Measurements from ENCODE around the gene MYB. TPM values are rescaled to one million over a fixed set of nuclear protein-coding genes. Genes with fewer than 3 reads are reported as not detected.

MYB gene
- total and polyA plus RNA-seq, 2 of the 13 experiments (the other 11 are each of a cell fraction or from before 2014, with no cell fraction given): 0.04 to 0.20 TPM

DNA sequence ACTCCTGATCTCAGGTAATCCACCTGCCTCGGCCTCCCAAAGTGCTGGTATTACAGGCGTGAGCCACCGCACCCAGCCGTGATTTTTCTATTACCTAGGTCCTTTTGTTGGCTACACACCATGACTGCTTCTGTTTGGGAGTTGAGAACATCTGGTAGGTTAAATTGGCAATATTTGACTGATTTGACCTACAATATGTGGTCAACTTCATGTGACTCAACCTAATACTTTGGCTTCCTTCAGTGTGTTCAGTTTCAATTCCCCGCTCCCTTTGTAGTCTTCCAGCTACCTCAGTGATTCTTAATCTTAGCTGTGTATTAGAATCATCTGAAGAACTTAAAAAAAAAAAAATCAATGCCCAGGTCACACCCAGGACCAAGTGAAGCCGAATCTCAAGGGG lies 47.4 kb downstream of the MYB start:
- Histone ChIP-seq H3K4me1 (ENCODE audit: insufficient read depth, low read length) (no peaks in the 10 kb centered on the region), H3K27me3 (ENCODE audit: control insufficient read depth in 1 of 2, insufficient read depth in 2 of 2, low read length in 2 of 2) (peaks cover 0 to 9% of the 10 kb centered on the region in 2 experiments; a peak in 1 of 5 replicates), H4K20me1 (ENCODE audit: insufficient read depth, low read length) (no peaks in the 10 kb centered on the region), H3K4me2 (ENCODE audit: low read depth, low read length) (no peak overlapping the region), H3K4me3 (replicated peaks in 1 of 3; ENCODE audit: insufficient read depth in 1 of 3, low read depth in 2 of 3, low read length in 3 of 3) (no peak overlapping the region), H3K79me2 (ENCODE audit: insufficient read depth, low read length) (no peaks in the 10 kb centered on the region), H2AFZ (ENCODE audit: low read length) (no peak overlapping the region), H3K9ac (ENCODE audit: insufficient read depth, low read depth, low read length) (no peak overlapping the region), H3K36me3 (replicated peaks in 1 of 2; ENCODE audit: control insufficient read depth in 1 of 2, insufficient read depth in 2 of 2, low read length in 2 of 2) (no peaks in the 10 kb centered on the region), H3K9me3 (ENCODE audit: low read length) (no peaks in the 10 kb centered on the region), H3K27ac (ENCODE audit: extremely low read length, insufficient read depth, low read length) (no peak overlapping the region)
- BruUV-seq (replicated peaks): no TSS peak
- intact Hi-C loops (cut with micrococcal nuclease; ENCODE audit: unreplicated experiment): no loop called here
- FAIRE-seq (no peak), DNase-seq (ENCODE audit: low spot score) (no peak), ATAC-seq (no peak)
- TF ChIP-seq ZNF460 (CRISPR knock-in tag; IDR thresholded peaks at IDR 0.05; ENCODE audit: borderline replicate concordance) (no peak), SP2 (CRISPR knock-in tag; IDR thresholded peaks at IDR 0.05) (no peak), ARNTL (CRISPR knock-in tag; IDR thresholded peaks at IDR 0.05) (no peak), ZNF468 (CRISPR knock-in tag; IDR thresholded peaks at IDR 0.05) (no peak), ZSCAN22 (CRISPR knock-in tag; IDR thresholded peaks at IDR 0.05) (no peak), SMAD3 (CRISPR knock-in tag; IDR thresholded peaks at IDR 0.05) (no peak)
- TF ChIP-seq, protein P1, sequence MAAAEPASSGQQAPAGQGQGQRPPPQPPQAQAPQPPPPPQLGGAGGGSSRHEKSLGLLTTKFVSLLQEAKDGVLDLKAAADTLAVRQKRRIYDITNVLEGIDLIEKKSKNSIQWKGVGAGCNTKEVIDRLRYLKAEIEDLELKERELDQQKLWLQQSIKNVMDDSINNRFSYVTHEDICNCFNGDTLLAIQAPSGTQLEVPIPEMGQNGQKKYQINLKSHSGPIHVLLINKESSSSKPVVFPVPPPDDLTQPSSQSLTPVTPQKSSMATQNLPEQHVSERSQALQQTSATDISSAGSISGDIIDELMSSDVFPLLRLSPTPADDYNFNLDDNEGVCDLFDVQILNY (CRISPR knock-in tag; conservative IDR thresholded peaks at IDR 0.05): no peak
- WGBS (ENCODE audit: low lambda C conversion rate): 60% methylated on average over 6 of the region's 6 CpGs
- CTCF ChIA-PET (ENCODE audit: low intra/inter-chr PET ratio, low total read pairs): no interaction called here
- POLR2A ChIA-PET: no interaction called here
- in situ Hi-C loops (cut with HindIII; ENCODE audit: extremely low pct_ligation_motif_present, low pct_unique_long_range_greater_than_20kb): no loop called here

DNA sequence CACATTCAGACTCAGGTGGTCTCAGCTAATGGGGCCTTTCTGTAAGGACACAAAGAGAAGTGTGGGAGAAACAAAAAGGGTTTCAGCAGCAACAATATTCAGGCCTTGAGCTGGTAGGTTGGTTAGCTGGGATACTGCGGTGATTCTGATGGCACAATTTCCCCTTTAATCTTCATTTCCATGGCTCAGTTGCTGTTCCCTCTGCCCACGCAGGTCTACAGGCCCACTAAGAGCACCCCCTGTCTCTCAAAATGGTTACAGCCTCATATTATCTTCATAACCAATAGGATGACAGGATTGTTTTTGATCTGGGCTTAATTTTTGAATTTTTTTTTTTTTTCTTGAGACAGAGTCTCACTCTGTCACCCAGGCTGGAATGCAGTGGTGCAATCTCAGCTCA lies 48.9 kb downstream of the MYB start:
- CTCF ChIA-PET (ENCODE audit: low intra/inter-chr PET ratio, low total read pairs): no interaction called here
- no peak overlapping the region for H2AFZ ChIP-seq (ENCODE audit: low read length)
- TF ChIP-seq NFE2 (CRISPR knock-in tag; IDR thresholded peaks at IDR 0.05): no peak
- no peak for TF ChIP-seq POLR2AphosphoS5 (IDR thresholded peaks at IDR 0.05; ENCODE audit: low read depth, low read length)
- TF ChIP-seq ZNF792 (CRISPR knock-in tag; IDR thresholded peaks at IDR 0.05): no peak
- TF ChIP-seq ZNF546 (CRISPR knock-in tag; conservative IDR thresholded peaks at IDR 0.05): no peak
- TF ChIP-seq KLF12 (CRISPR knock-in tag; IDR thresholded peaks at IDR 0.05; ENCODE audit: borderline replicate concordance): no peak
- TF ChIP-seq, protein P2, sequence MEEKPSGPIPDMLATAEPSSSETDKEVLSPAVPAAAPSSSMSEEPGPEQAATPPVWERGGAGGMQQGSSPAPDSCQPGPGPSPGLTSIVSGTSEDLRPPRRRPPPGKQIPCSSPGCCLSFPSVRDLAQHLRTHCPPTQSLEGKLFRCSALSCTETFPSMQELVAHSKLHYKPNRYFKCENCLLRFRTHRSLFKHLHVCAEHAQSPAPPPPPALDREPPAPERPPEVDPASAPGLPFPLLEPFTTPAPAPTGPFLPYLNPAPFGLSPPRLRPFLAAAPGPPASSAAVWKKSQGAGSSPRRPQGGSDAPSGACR (CRISPR knock-in tag; IDR thresholded peaks at IDR 0.05): no peak
- no peak for TF ChIP-seq TBX3 (IDR thresholded peaks at IDR 0.05; ENCODE audit: borderline replicate concordance)
- TF ChIP-seq ZFY (CRISPR knock-in tag; IDR thresholded peaks at IDR 0.05): no peak
- TF ChIP-seq ATAD3A (CRISPR knock-in tag; IDR thresholded peaks at IDR 0.05): no peak
- no peak for TF ChIP-seq ZNF256 (CRISPR knock-in tag; conservative IDR thresholded peaks at IDR 0.05)
- TF ChIP-seq ELF4 (CRISPR knock-in tag; IDR thresholded peaks at IDR 0.05; ENCODE audit: borderline replicate concordance): no peak
- no peak for TF ChIP-seq SOX13 (IDR thresholded peaks at IDR 0.05)
- TF ChIP-seq SOX13 (CRISPR knock-in tag; conservative IDR thresholded peaks at IDR 0.05 in 1 of 2, IDR thresholded peaks at IDR 0.05 in 1 of 2): no peak
- no peak for TF ChIP-seq GATA4 (IDR thresholded peaks at IDR 0.05; ENCODE audit: borderline replicate concordance, low read depth)
- no peak for TF ChIP-seq NR2F1 (CRISPR knock-in tag; IDR thresholded peaks at IDR 0.05)

More for the DNA sequence above, 48.9 kb downstream of the MYB start:
- Histone ChIP-seq H3K27ac (ENCODE audit: extremely low read length, insufficient read depth, low read length) (no peak overlapping the region), H3K9ac (ENCODE audit: insufficient read depth, low read depth, low read length) (no peak overlapping the region), H3K27me3 (ENCODE audit: control insufficient read depth in 1 of 2, insufficient read depth in 2 of 2, low read length in 2 of 2) (peaks cover 0 to 7% of the 10 kb centered on the region in 2 experiments; a peak in 1 of 5 replicates), H4K20me1 (ENCODE audit: insufficient read depth, low read length) (no peaks in the 10 kb centered on the region), H3K9me3 (ENCODE audit: low read length) (no peaks in the 10 kb centered on the region), H3K4me1 (ENCODE audit: insufficient read depth, low read length) (no peaks in the 10 kb centered on the region), H3K4me2 (ENCODE audit: low read depth, low read length) (no peak overlapping the region), H3K4me3 (replicated peaks in 1 of 3; ENCODE audit: insufficient read depth in 1 of 3, low read depth in 2 of 3, low read length in 3 of 3) (no peak overlapping the region), H3K79me2 (ENCODE audit: insufficient read depth, low read length) (no peaks in the 10 kb centered on the region), H3K36me3 (replicated peaks in 1 of 2; ENCODE audit: control insufficient read depth in 1 of 2, insufficient read depth in 2 of 2, low read length in 2 of 2) (no peaks in the 10 kb centered on the region)
- DNase-seq (ENCODE audit: low spot score) (no peak), FAIRE-seq (no peak), ATAC-seq (no peak)
- BruUV-seq (replicated peaks): no TSS peak
- intact Hi-C loops (cut with micrococcal nuclease; ENCODE audit: unreplicated experiment): no loop called here
- in situ Hi-C loops (cut with HindIII; ENCODE audit: extremely low pct_ligation_motif_present, low pct_unique_long_range_greater_than_20kb): no loop called here
- POLR2A ChIA-PET: no interaction called here
- 49% methylated on average over 2 of the region's 2 CpGs for WGBS (ENCODE audit: low lambda C conversion rate)
